ENCODE measurements around the gene CRYZL1.

DNA sequence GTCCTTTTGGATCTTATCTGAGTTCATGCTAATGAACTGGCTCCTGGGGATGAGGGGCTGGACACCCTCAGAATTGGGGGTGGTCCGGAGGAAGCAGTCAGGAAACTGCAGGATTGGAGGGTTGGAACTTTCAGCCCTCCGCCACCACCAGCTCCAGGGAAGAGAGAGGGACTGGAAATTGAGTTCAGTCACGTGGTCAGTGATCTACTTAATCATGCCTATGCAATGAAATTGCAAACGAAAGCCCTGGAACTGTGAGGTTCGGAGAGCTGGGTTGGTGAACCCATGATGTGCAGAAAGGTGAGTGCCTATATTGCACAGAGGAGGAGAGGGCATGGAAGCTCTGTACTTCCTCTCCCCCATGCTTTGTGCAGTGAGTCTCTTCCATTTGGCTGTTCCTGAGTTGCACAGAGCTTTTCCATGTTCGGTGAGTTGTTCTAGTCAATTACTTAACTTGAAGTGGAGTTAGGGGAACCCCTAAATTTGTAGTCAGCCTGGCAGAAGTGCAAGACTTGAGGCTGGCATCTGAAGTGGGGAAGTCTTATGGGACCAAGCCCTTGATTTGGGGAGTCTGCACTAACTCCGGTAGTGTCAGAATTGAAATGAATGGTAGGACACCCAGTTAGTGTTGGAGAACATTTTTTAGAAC, 17.5 kb upstream of the CRYZL1 start:
- TF ChIP-seq, protein P1, sequence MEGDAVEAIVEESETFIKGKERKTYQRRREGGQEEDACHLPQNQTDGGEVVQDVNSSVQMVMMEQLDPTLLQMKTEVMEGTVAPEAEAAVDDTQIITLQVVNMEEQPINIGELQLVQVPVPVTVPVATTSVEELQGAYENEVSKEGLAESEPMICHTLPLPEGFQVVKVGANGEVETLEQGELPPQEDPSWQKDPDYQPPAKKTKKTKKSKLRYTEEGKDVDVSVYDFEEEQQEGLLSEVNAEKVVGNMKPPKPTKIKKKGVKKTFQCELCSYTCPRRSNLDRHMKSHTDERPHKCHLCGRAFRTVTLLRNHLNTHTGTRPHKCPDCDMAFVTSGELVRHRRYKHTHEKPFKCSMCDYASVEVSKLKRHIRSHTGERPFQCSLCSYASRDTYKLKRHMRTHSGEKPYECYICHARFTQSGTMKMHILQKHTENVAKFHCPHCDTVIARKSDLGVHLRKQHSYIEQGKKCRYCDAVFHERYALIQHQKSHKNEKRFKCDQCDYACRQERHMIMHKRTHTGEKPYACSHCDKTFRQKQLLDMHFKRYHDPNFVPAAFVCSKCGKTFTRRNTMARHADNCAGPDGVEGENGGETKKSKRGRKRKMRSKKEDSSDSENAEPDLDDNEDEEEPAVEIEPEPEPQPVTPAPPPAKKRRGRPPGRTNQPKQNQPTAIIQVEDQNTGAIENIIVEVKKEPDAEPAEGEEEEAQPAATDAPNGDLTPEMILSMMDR (IDR thresholded peaks at IDR 0.05; ENCODE audit: insufficient read depth, low read depth, low read length): no peak
- no peak for TF ChIP-seq EZH2 (IDR thresholded peaks at IDR 0.05; ENCODE audit: insufficient read depth, low read length)
